HL-60 (cell line): ENCODE results near the gene VAV2.
"Not testable (repeated sequence)": the region's sequence is repeated elsewhere in the genome, so short reads cannot be mapped to it uniquely, and the experiment has no call there.

Experiments used
- DNase-seq, 2 experiments: peaks; one replicate each; pipeline ENCODE4 v3.0.0-alpha.2; 2010 to 2020; ENCODE audit warnings: low read depth in 1 of 2, low spot score in 1 of 2
- H3K27ac ChIP-seq: fragments of 250-450 bp; sonication (Bioruptor Pico); replicated peaks from 2 replicates; pipeline ENCODE4 v1.5.1; 2020; ENCODE audit warnings: mild to moderate bottlenecking, moderate library complexity
- H3K27me3 ChIP-seq: fragments of 250-450 bp; sonication (Bioruptor Pico); 2 replicates; pipeline ENCODE4 v1.5.1; 2021; ENCODE audit warnings: mild to moderate bottlenecking, moderate library complexity; ENCODE audit not compliant: insufficient read depth, poor library complexity, severe bottlenecking
- H3K4me3 ChIP-seq: replicated peaks from 2 replicates; pipeline ENCODE4 v1.5.1; 2011; ENCODE audit warnings: mild to moderate bottlenecking, control low read depth, low read length; ENCODE audit not compliant: insufficient read depth
- CTCF ChIP-seq: IDR thresholded peaks from one replicate; pipeline ENCODE4 v1.5.1; 2011; ENCODE audit warnings: low read length, control low read depth, inconsistent platforms; ENCODE audit not compliant: insufficient read depth
- GABPA ChIP-seq: IDR thresholded peaks from 2 replicates; pipeline ENCODE4 v1.6.1; 2012; ENCODE audit warnings: low read depth
- POLR2AphosphoS5 ChIP-seq: IDR thresholded peaks from 2 replicates; pipeline ENCODE4 v1.6.1; 2012; ENCODE audit warnings: low read depth
- REST ChIP-seq: IDR thresholded peaks from 2 replicates; pipeline ENCODE4 v1.6.1; 2012; ENCODE audit warnings: low read depth; ENCODE audit not compliant: insufficient replicate concordance
- SPI1 ChIP-seq: IDR thresholded peaks from 2 replicates; pipeline ENCODE4 v1.6.1; 2012; ENCODE audit warnings: low read depth, mild to moderate bottlenecking, borderline replicate concordance

The VAV2 gene

GRCh38 chr9:133768859-133769510 lies 223.1 kb downstream of the VAV2 start:
- H3K27me3 ChIP-seq: no peaks in the 10 kb centered on the region
- H3K27ac ChIP-seq: no peak overlapping the region
- no peak for DNase-seq
- H3K4me3 ChIP-seq: no peak overlapping the region
- TF ChIP-seq REST: no peak
- TF ChIP-seq SPI1: no peak
- no peak for TF ChIP-seq GABPA
- no peak for TF ChIP-seq POLR2AphosphoS5
- no peak for TF ChIP-seq CTCF

GRCh38 chr9:133768371-133768858 lies 223.7 kb downstream of the VAV2 start:
- no peak for DNase-seq
- H3K27me3 ChIP-seq: no peaks in the 10 kb centered on the region
- TF ChIP-seq SPI1 (no peak), POLR2AphosphoS5 (no peak), REST (no peak)
- H3K4me3 ChIP-seq: no peak overlapping the region
- no peak overlapping the region for H3K27ac ChIP-seq

GRCh38 chr9:133767625-133768024 lies 224.5 kb downstream of the VAV2 start:
- Histone ChIP-seq H3K27ac (no peak overlapping the region), H3K27me3 (no peaks in the 10 kb centered on the region), H3K4me3 (no peak overlapping the region)
- TF ChIP-seq SPI1: no peak
- no peak for TF ChIP-seq CTCF
- no peak for TF ChIP-seq GABPA
- no peak for DNase-seq

DNA sequence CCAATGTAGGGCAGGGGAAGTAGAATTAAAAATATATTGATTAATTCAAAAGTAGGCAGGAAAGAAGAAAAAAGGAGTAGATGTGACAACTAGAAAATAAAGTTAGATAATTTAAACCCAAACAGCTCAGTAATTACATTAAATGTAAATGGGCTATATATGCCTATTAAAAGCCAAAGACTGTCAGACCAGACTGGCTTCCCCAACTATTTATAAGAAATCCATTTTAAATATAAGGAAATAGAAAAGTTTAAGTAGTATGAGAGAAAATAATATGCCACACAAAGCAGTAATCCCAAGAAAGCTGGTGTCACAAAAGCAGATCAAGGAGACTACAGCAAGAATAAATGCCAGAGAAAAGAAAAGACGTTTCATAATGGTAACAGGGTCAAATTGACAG lies 225.1 kb downstream of the VAV2 start:
- no peak for DNase-seq
- Histone ChIP-seq H3K27me3 (no peaks in the 10 kb centered on the region), H3K27ac (no peak overlapping the region), H3K4me3 (no peak overlapping the region)
- TF ChIP-seq REST (no peak), SPI1 (no peak)

- not testable (repeated sequence) for DNase-seq, H3K4me3 ChIP-seq, H3K27ac ChIP-seq, H3K27me3 ChIP-seq
Observed at GRCh38 chr9:133766234-133766633, 225.9 kb downstream of the VAV2 start.
